ENCODE results near the gene MRPS17. TPM values are rescaled to one million over a fixed set of nuclear protein-coding genes. Genes with fewer than 3 reads are reported as not detected.

MRPS17 gene
- total RNA-seq, 4 donors from 2014 or later: 3.2 to 20.9 (median 8.0) TPM

DNA sequence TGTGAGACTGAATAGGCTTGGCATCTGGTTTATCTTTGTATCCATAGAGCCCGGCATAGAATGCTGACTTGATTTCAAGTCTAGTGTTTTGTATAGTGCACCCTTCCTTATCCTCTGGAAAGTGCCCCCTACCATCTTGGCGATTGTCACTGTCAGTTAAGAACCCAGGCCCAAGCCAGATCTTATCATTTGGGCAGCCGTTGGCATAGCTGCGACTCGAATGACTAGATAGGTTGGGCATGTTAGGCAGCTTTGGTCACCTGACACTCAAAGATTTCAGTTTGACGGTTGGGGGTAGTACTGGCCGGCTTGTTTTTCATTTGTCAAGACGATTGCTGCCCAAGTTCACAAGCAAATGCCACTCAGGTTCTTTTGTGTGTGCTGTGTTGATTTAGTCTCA is 19.3 kb downstream of the MRPS17 start:
- Histone ChIP-seq H3K27ac (no peak overlapping the region), H3K4me3 (no peak overlapping the region), H3K27me3 (no peaks in the 10 kb centered on the region), H3K9me3 (no peaks in the 10 kb centered on the region), H3K36me3 (no peaks in the 10 kb centered on the region), H3K4me1 (peaks cover 0 to 3% of the 10 kb centered on the region in 2 donors)
- intact Hi-C loops (cut with DNase I; ENCODE audit: low total_unique reads): no loop called here
- TF ChIP-seq, protein P1, sequence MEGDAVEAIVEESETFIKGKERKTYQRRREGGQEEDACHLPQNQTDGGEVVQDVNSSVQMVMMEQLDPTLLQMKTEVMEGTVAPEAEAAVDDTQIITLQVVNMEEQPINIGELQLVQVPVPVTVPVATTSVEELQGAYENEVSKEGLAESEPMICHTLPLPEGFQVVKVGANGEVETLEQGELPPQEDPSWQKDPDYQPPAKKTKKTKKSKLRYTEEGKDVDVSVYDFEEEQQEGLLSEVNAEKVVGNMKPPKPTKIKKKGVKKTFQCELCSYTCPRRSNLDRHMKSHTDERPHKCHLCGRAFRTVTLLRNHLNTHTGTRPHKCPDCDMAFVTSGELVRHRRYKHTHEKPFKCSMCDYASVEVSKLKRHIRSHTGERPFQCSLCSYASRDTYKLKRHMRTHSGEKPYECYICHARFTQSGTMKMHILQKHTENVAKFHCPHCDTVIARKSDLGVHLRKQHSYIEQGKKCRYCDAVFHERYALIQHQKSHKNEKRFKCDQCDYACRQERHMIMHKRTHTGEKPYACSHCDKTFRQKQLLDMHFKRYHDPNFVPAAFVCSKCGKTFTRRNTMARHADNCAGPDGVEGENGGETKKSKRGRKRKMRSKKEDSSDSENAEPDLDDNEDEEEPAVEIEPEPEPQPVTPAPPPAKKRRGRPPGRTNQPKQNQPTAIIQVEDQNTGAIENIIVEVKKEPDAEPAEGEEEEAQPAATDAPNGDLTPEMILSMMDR (IDR thresholded peaks at IDR 0.05): no peak
- no peak for TF ChIP-seq POLR2A (IDR thresholded peaks at IDR 0.05)
- no peak for DNase-seq

DNA sequence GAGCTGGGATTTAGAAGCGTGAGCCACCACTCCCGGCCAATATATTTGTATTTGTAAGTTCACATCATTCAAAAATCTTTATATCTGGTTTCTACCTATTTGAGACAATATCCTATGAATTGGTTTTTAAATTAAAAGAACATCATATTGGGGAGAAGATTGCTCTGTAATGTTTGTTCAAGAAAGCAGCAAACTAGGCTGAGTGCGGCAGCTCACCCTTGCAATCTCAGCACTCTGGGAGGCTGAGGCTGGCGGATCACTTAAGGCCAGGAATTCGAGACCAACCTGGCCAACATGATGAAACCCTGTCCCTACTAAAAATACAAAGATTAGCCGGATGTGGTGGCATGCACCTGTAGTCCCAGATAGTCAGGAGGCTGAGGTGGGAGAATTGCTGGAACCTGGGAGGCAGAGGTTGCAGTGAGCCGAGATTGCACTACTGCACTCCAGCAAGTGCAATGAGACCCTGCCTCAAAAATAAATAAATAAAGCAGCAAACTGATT is 22.1 kb downstream of the MRPS17 start:
- intact Hi-C loops (cut with DNase I; ENCODE audit: low total_unique reads): no loop called here
- no peaks in the 10 kb centered on the region for H3K36me3 ChIP-seq
- no peaks in the 10 kb centered on the region for H3K4me1 ChIP-seq
- no peak for DNase-seq
- no peaks in the 10 kb centered on the region for H3K27me3 ChIP-seq
- no peak overlapping the region for H3K27ac ChIP-seq
- TF ChIP-seq, protein P1 (IDR thresholded peaks at IDR 0.05): no peak
- no peak overlapping the region for H3K4me3 ChIP-seq
- H3K9me3 ChIP-seq: no peaks in the 10 kb centered on the region

DNA sequence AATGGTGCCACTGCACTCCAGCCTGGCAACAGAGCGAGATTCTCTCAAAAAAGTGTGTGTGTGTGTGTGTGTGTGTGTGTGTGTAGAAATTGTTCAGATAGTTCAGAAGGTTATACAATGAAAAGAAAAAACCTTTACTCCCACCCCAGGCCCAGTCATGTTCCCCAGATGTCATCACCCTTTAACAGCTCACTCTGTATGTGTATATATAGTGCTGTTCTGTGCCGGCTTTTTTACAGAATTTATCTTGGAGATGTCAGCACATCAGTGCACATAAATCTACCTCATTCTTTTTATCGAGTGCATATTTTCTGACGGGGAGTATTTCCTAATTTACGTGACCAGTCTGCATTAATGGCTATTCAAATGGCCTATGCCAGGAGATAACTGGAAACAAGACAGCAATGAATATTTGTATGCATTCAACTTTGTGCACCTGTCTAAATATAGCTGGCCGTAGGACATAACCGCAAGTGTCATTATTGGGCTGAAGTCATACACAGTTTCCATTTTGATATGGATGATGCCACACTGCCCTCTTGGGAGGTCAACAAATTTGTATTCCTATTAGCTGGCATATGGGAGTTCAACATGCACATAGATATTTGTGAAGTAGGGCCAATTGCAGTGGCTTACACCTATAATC is 24.4 kb downstream of the MRPS17 start:
- H3K27ac ChIP-seq: no peak overlapping the region
- TF ChIP-seq, protein P1 (IDR thresholded peaks at IDR 0.05): no peak
- TF ChIP-seq POLR2A (IDR thresholded peaks at IDR 0.05): no peak
- H3K9me3 ChIP-seq: no peaks in the 10 kb centered on the region
- H3K27me3 ChIP-seq: no peaks in the 10 kb centered on the region
- H3K4me1 ChIP-seq: no peaks in the 10 kb centered on the region
- no peaks in the 10 kb centered on the region for H3K36me3 ChIP-seq
- H3K4me3 ChIP-seq: no peak overlapping the region
- intact Hi-C loops (cut with DNase I; ENCODE audit: low total_unique reads): no loop called here
- no peak for DNase-seq

DNA sequence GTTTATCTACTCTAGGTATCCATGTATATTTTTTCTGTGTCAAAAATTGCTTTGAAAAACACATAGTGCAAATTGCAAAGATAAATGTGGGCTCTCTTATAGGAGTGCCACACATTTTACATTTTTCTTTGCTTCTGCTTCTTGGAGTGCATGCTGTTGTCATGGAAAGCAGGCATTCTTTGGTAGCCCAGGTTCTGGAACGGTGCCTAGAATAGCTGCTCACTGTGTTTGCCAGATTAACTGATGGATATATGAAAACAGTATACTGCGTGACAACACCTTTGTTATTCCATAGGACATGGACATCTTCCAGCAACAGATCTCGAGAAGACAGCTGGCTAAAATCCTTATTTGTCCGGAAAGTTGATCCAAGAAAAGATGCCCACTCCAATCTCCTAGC is 26.2 kb downstream of the MRPS17 start:
- Histone ChIP-seq H3K4me1 (no peaks in the 10 kb centered on the region), H3K36me3 (no peaks in the 10 kb centered on the region), H3K27me3 (no peaks in the 10 kb centered on the region), H3K9me3 (no peaks in the 10 kb centered on the region), H3K27ac (no peak overlapping the region), H3K4me3 (no peak overlapping the region)
- DNase-seq: no peak
- TF ChIP-seq, protein P1 (IDR thresholded peaks at IDR 0.05): no peak
- TF ChIP-seq POLR2A (IDR thresholded peaks at IDR 0.05): no peak
- intact Hi-C loops (cut with DNase I; ENCODE audit: low total_unique reads): no loop called here

DNA sequence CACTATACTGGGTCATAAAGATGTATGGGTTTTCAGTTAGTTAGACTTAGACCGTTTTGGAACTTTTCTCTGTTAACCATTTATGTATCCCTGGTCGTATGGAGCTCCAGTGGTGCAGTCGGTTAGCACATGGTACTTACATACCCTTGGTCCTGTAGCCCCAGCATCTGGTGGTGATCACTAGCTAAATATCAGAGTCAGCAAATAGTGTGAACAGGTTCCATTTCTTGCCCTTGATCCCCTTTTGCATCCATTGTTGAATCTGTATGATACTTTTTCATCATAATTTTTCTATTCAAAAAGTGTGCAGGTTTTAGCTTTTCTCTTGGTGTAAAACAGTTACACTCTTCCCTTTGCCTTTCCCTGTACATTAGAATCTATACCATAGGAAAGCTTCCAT is 28.6 kb downstream of the MRPS17 start:
- H3K27ac ChIP-seq: no peak overlapping the region
- TF ChIP-seq, protein P1 (IDR thresholded peaks at IDR 0.05): no peak
- TF ChIP-seq POLR2A (IDR thresholded peaks at IDR 0.05): no peak
- no peak overlapping the region for H3K4me3 ChIP-seq
- H3K36me3 ChIP-seq: no peaks in the 10 kb centered on the region
- no peaks in the 10 kb centered on the region for H3K9me3 ChIP-seq
- no peaks in the 10 kb centered on the region for H3K27me3 ChIP-seq
- intact Hi-C loops (cut with DNase I; ENCODE audit: low total_unique reads): no loop called here
- DNase-seq: no peak
- H3K4me1 ChIP-seq: no peaks in the 10 kb centered on the region
